PFSK-1 (cell line): Measurements from ENCODE around the gene IL9.

Source experiments
- FOXP2 ChIP-seq: optimal IDR thresholded peaks from 2 replicates; pipeline ENCODE3; 2011; ENCODE audit warnings: borderline replicate concordance, control low read depth, inconsistent platforms; ENCODE audit not compliant: insufficient read depth; ENCODE audit errors: extremely low read length, extremely low read depth
- POLR2AphosphoS5 ChIP-seq: IDR thresholded peaks from 2 replicates; pipeline ENCODE4 v1.6.1; 2012; ENCODE audit warnings: low read depth, mild to moderate bottlenecking, control low read depth, low read length, moderate library complexity
- REST ChIP-seq, 2 experiments: IDR thresholded peaks; 2 replicates each; pipeline versions ENCODE4 v1.6.1 to v1.8.0; 2011 to 2012; ENCODE audit warnings: low read depth in 2 of 2, low read length in 2 of 2, control low read depth in 1 of 2, inconsistent platforms in 1 of 2, mild to moderate bottlenecking in 1 of 2, moderate library complexity in 1 of 2; ENCODE audit not compliant: insufficient read depth in 1 of 2
- SIN3A ChIP-seq: IDR thresholded peaks from 2 replicates; pipeline ENCODE4 v1.6.1; 2012; ENCODE audit warnings: mild to moderate bottlenecking, low read length, moderate library complexity, borderline replicate concordance; ENCODE audit not compliant: insufficient read depth
- TAF1 ChIP-seq: IDR thresholded peaks from 2 replicates; pipeline ENCODE4 v1.6.1; 2012; ENCODE audit warnings: low read length, control low read depth, borderline replicate concordance; ENCODE audit not compliant: insufficient read depth

IL9 gene

GRCh38 chr5:135930029-135930948 lies 34.6 kb upstream of the IL9 start:
- TF ChIP-seq POLR2AphosphoS5 (no peak), TAF1 (no peak), SIN3A (no peak), FOXP2 (no peak), REST (IDR thresholded peaks at IDR 0.05; ENCODE audit: insufficient read depth in 1 of 2, low read depth in 2 of 2, low read length in 2 of 2) (no peak)

- no peak for TF ChIP-seq TAF1
Observed at GRCh38 chr5:135921388-135921787, 25.7 kb upstream of the IL9 start.

GRCh38 chr5:135920199-135920598 lies 24.6 kb upstream of the IL9 start:
- no peak for TF ChIP-seq POLR2AphosphoS5
- TF ChIP-seq TAF1, result no peak
- TF ChIP-seq SIN3A, result no peak
- no peak for TF ChIP-seq FOXP2
- TF ChIP-seq REST (IDR thresholded peaks at IDR 0.05; ENCODE audit: insufficient read depth in 1 of 2, low read depth in 2 of 2, low read length in 2 of 2), result no peak

- no peak for TF ChIP-seq REST (IDR thresholded peaks at IDR 0.05; ENCODE audit: insufficient read depth in 1 of 2, low read depth in 2 of 2, low read length in 2 of 2)
- no peak for TF ChIP-seq SIN3A
- no peak for TF ChIP-seq FOXP2
- TF ChIP-seq TAF1, result no peak
- TF ChIP-seq POLR2AphosphoS5, result no peak
Observed at GRCh38 chr5:135916638-135917263, 21.1 kb upstream of the IL9 start.

GRCh38 chr5:135915466-135916001 lies 19.9 kb upstream of the IL9 start:
- TF ChIP-seq POLR2AphosphoS5, result no peak
- TF ChIP-seq TAF1, result no peak
- TF ChIP-seq SIN3A, result no peak
- TF ChIP-seq REST (IDR thresholded peaks at IDR 0.05; ENCODE audit: insufficient read depth in 1 of 2, low read depth in 2 of 2, low read length in 2 of 2), result no peak
